ENCODE data around the gene RPLP2. TPM values are rescaled to one million over a fixed set of nuclear protein-coding genes. Genes with fewer than 3 reads are reported as not detected.

Gene RPLP2
- total RNA-seq (2014; rRNA removed; shearing (Covaris generic)), result 1,130 and 1,145 TPM in 2 replicates
- polyA plus RNA-seq (2015; cell fraction: cytosol; rRNA removed), result 1,002 and 1,950 TPM in 2 replicates
- polyA plus RNA-seq (2015; cell fraction: nucleus; rRNA removed), result 353 and 446 TPM in 2 replicates

GRCh38 chr11:809287-810039, at the start of gene RPLP2:
RPLP2 (plus strand) TSS chr11:809967; CDS start chr11:810235, 268 bp downstream.
- DNase-seq (ENCODE audit: low read depth), result peak; percentile 95

GRCh38 chr11:760236-760635, 49.5 kb upstream of the RPLP2 start:
- no peak for DNase-seq (ENCODE audit: low read depth)

- DNase-seq (ENCODE audit: low read depth), result no peak
Measured at GRCh38 chr11:761526-762108, 48.1 kb upstream of the RPLP2 start.

- peak; percentile 75 for DNase-seq (ENCODE audit: low read depth)
Measured at GRCh38 chr11:762421-763072, 47.2 kb upstream of the RPLP2 start.

GRCh38 chr11:763073-763463, 46.7 kb upstream of the RPLP2 start:
- no peak for DNase-seq (ENCODE audit: low read depth)

GRCh38 chr11:763549-764321, 46.0 kb upstream of the RPLP2 start:
- DNase-seq (ENCODE audit: low read depth), result no peak

- DNase-seq (ENCODE audit: low read depth), result no peak
Measured at GRCh38 chr11:764322-765024, 45.3 kb upstream of the RPLP2 start.

GRCh38 chr11:765025-765801, 44.6 kb upstream of the RPLP2 start:
- peak; percentile 53 for DNase-seq (ENCODE audit: low read depth)

GRCh38 chr11:765802-766091, 44.0 kb upstream of the RPLP2 start:
- no peak for DNase-seq (ENCODE audit: low read depth)

- no peak for DNase-seq (ENCODE audit: low read depth)
Measured at GRCh38 chr11:766106-766935, 43.4 kb upstream of the RPLP2 start.

GRCh38 chr11:766936-767210, 42.9 kb upstream of the RPLP2 start:
- no peak for DNase-seq (ENCODE audit: low read depth)

- no peak for DNase-seq (ENCODE audit: low read depth)
Measured at GRCh38 chr11:767238-767637, 42.5 kb upstream of the RPLP2 start.

- DNase-seq (ENCODE audit: low read depth), result no peak
Measured at GRCh38 chr11:769887-770641, 39.7 kb upstream of the RPLP2 start.

- no peak for DNase-seq (ENCODE audit: low read depth)
Measured at GRCh38 chr11:770642-771616, 38.8 kb upstream of the RPLP2 start.

- no peak for DNase-seq (ENCODE audit: low read depth)
Measured at GRCh38 chr11:771617-772204, 38.1 kb upstream of the RPLP2 start.

- DNase-seq (ENCODE audit: low read depth), result no peak
Measured at GRCh38 chr11:772429-773390, 37.1 kb upstream of the RPLP2 start.

Data from HT1080 (cell line).